Smooth muscle cell (in vitro differentiated cells): Measurements from ENCODE around the gene ERC1. TPM values are rescaled to one million over a fixed set of nuclear protein-coding genes. Genes with fewer than 3 reads are reported as not detected.

Experiments used
- DNase-seq: peaks from one replicate; lab custom pipeline; 2025; ENCODE audit not compliant: unreplicated experiment; lab: John Stamatoyannopoulos, UW
- H2AFZ ChIP-seq: fragments of 200-600 bp; sonication (generic); 2 replicates; pipeline ENCODE4 v1.6.0; 2016; ENCODE audit warnings: antibody characterized with exemption, low read depth, mild to moderate bottlenecking
- H3F3A ChIP-seq: fragments of 200-600 bp; sonication (generic); 2 replicates; pipeline ENCODE4 v1.6.0; 2017; ENCODE audit warnings: antibody characterized with exemption, low read depth
- H3K27ac ChIP-seq: fragments of 200-600 bp; sonication (generic); 2 replicates; pipeline ENCODE4 v1.5.1; 2016; ENCODE audit warnings: low read depth, mild to moderate bottlenecking
- H3K27me3 ChIP-seq: fragments of 200-600 bp; sonication (generic); 2 replicates; pipeline ENCODE4 v1.6.1; 2016; ENCODE audit warnings: low read depth, mild to moderate bottlenecking
- H3K36me3 ChIP-seq: fragments of 200-600 bp; sonication (generic); 2 replicates; pipeline ENCODE4 v1.5.1; 2016; ENCODE audit warnings: low read depth
- H3K4me1 ChIP-seq: fragments of 200-600 bp; sonication (generic); 2 replicates; pipeline ENCODE4 v1.5.1; 2016; ENCODE audit warnings: low read depth
- H3K4me2 ChIP-seq: fragments of 200-600 bp; sonication (generic); 2 replicates; pipeline ENCODE4 v1.6.0; 2016; ENCODE audit warnings: mild to moderate bottlenecking
- H3K4me3 ChIP-seq: fragments of 200-600 bp; sonication (generic); 2 replicates; pipeline ENCODE4 v1.5.1; 2016; ENCODE audit warnings: mild to moderate bottlenecking
- H3K79me2 ChIP-seq: fragments of 200-600 bp; sonication (generic); 2 replicates; pipeline ENCODE4 v1.6.0; 2016; ENCODE audit warnings: low read depth, mild to moderate bottlenecking
- H3K9ac ChIP-seq: fragments of 200-600 bp; sonication (generic); 2 replicates; pipeline ENCODE4 v1.6.0; 2016; ENCODE audit warnings: low read depth
- H3K9me3 ChIP-seq: fragments of 200-600 bp; sonication (generic); replicated peaks from 2 replicates; pipeline ENCODE4 v1.5.1; 2016; ENCODE audit warnings: low read depth
- H4K20me1 ChIP-seq: fragments of 200-600 bp; sonication (generic); 2 replicates; pipeline ENCODE4 v1.6.0; 2016; ENCODE audit warnings: low read depth
- CTCF ChIP-seq: fragments of 200-600 bp; sonication (generic); IDR thresholded peaks from 2 replicates; pipeline ENCODE4 v1.5.1; 2017; ENCODE audit warnings: borderline replicate concordance, mild to moderate bottlenecking, antibody characterized with exemption; ENCODE audit not compliant: insufficient read depth, poor library complexity, severe bottlenecking
- WGBS: methylation state at CpG from one replicate; pipeline ENCODE4 v1.1.7; 2016; ENCODE audit warnings: low lambda C conversion rate; 5-methylcytosine and 5-hydroxymethylcytosine counted together
- polyA plus RNA-seq: library from polyadenylated mRNA; unstranded; fragments of >200 nt; fragmentation: Nextera tagmentation; extraction: Ambion mirVana; gene quantifications from 2 replicates; pipeline ENCODE4 v1.2.1, GENCODE V29; 2016
- total RNA-seq: library from RNA; depleted of rRNA; stranded (reverse); fragments of >200 nt; gene quantifications from 2 replicates; pipeline ENCODE4 v1.2.3, GENCODE V29; 2014

ERC1 gene
- total and polyA plus RNA-seq, 2 experiments from 2014 or later, result 13.8 to 17.6 TPM

GRCh38 chr12:1362143-1362662, 371.2 kb downstream of the ERC1 start:
- no peaks in the 10 kb centered on the region for H3F3A ChIP-seq
- no peaks in the 10 kb centered on the region for H3K36me3 ChIP-seq
- no peaks in the 10 kb centered on the region for H4K20me1 ChIP-seq
- TF ChIP-seq CTCF, result no peak
- peaks cover under 1% of the 10 kb centered on the region for H3K4me1 ChIP-seq
- H3K9me3 ChIP-seq, result no peaks in the 10 kb centered on the region
- H3K9ac ChIP-seq, result no peak overlapping the region
- no peak for DNase-seq
- WGBS, result 94% methylated on average over 6 of the region's 6 CpGs
- no peaks in the 10 kb centered on the region for H3K27me3 ChIP-seq
- H3K4me3 ChIP-seq, result no peak overlapping the region
- H3K79me2 ChIP-seq, result no peaks in the 10 kb centered on the region
- H2AFZ ChIP-seq, result no peak overlapping the region
- H3K27ac ChIP-seq, result no peak overlapping the region
- H3K4me2 ChIP-seq, result no peak overlapping the region

- Histone ChIP-seq H3K9me3 (no peaks in the 10 kb centered on the region), H3K27me3 (no peaks in the 10 kb centered on the region), H3K79me2 (no peaks in the 10 kb centered on the region), H3K9ac (no peak overlapping the region), H4K20me1 (no peaks in the 10 kb centered on the region), H3K4me2 (no peak overlapping the region), H2AFZ (no peak overlapping the region), H3K36me3 (no peaks in the 10 kb centered on the region), H3K4me3 (no peak overlapping the region), H3F3A (no peaks in the 10 kb centered on the region), H3K4me1 (peaks cover 9% of the 10 kb centered on the region), H3K27ac (no peak overlapping the region)
- DNase-seq, result no peak
- WGBS, result 100% methylated on average over 1 of the region's 1 CpG
- TF ChIP-seq CTCF, result no peak
These were observed 374.7 kb downstream of the ERC1 start for GRCh38 chr12:1365703-1366102.

- peak overlapping the region; percentile 33 for H3K4me2 ChIP-seq
- no peaks in the 10 kb centered on the region for H3K9me3 ChIP-seq
These were observed 376.6 kb downstream of the ERC1 start for GRCh38 chr12:1367331-1368291.

More at GRCh38 chr12:1367331-1368291, 376.6 kb downstream of the ERC1 start:
- Histone ChIP-seq H3K4me1 (peaks cover 9% of the 10 kb centered on the region), H3K36me3 (peaks cover 4% of the 10 kb centered on the region), H3K4me3 (no peak overlapping the region), H3K9ac (no peak overlapping the region), H3K79me2 (no peaks in the 10 kb centered on the region), H4K20me1 (no peaks in the 10 kb centered on the region), H3K27ac (peak overlapping the region; percentile 17), H3K27me3 (no peaks in the 10 kb centered on the region), H3F3A (no peaks in the 10 kb centered on the region), H2AFZ (no peak overlapping the region)
- WGBS, result 66% methylated on average over 10 of the region's 10 CpGs
- DNase-seq, result no peak
- no peak for TF ChIP-seq CTCF
